GM13977 (cell line): Measurements from ENCODE around the gene TTC12.

Experiments used
- DNase-seq: peaks from one replicate; pipeline ENCODE4 v3.0.0; 2012; ENCODE audit warnings: low spot score
- in situ Hi-C: fragments of 300-500 bp; cut with MboI; formaldehyde crosslinking; loops from one replicate; pipeline ENCODE4 v1.12.0; 2022; ENCODE audit warnings: low sequenced_read_pairs, low pct_unique_long_range_greater_than_20kb, mixed read lengths, inconsistent platforms; ENCODE audit not compliant: unreplicated experiment
- TF ChIP-seq, protein P1 (sequence below): IDR thresholded peaks from 2 replicates; pipeline ENCODE4 v1.5.1; 2012; ENCODE audit warnings: mild to moderate bottlenecking, control low read depth; ENCODE audit not compliant: insufficient read depth; ENCODE audit errors: extremely low read depth, missing control alignments

Gene TTC12

DNA sequence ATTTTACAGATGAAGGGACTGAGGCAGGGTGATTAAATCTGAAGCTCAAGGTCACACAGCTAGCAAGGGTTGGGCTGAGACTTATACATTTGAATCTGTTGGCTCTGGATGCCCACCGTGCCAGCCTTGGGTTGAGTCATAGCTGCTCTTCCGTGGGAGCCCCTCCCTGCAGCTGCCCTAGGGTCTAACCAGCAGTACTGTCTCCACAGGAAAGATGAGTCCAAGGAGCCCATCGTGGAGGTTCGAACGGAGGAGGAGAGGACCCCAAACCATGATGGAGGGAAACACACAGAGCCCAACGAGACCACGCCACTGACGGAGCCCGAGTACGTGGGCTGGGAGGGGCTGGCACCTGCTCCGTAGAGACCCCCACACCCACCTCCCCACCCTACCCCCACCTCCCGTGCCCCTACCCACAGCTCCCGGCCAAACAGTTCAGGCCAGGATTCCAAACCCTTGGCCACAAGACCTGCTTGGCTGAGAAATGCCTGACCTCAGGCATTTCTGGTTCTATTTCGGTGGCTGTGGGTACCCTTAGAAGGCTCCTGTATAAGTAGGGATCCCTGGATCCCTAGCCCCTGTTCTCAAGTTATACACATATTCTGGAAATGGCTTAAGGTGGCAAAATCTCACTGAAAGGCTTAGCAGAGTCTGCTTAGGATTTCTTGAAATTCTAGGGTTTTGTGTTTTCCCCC is 42.7 kb upstream of the TTC12 start:
- TF ChIP-seq, protein P1, sequence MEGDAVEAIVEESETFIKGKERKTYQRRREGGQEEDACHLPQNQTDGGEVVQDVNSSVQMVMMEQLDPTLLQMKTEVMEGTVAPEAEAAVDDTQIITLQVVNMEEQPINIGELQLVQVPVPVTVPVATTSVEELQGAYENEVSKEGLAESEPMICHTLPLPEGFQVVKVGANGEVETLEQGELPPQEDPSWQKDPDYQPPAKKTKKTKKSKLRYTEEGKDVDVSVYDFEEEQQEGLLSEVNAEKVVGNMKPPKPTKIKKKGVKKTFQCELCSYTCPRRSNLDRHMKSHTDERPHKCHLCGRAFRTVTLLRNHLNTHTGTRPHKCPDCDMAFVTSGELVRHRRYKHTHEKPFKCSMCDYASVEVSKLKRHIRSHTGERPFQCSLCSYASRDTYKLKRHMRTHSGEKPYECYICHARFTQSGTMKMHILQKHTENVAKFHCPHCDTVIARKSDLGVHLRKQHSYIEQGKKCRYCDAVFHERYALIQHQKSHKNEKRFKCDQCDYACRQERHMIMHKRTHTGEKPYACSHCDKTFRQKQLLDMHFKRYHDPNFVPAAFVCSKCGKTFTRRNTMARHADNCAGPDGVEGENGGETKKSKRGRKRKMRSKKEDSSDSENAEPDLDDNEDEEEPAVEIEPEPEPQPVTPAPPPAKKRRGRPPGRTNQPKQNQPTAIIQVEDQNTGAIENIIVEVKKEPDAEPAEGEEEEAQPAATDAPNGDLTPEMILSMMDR = no peak
- in situ Hi-C loops = no loop called here

DNA sequence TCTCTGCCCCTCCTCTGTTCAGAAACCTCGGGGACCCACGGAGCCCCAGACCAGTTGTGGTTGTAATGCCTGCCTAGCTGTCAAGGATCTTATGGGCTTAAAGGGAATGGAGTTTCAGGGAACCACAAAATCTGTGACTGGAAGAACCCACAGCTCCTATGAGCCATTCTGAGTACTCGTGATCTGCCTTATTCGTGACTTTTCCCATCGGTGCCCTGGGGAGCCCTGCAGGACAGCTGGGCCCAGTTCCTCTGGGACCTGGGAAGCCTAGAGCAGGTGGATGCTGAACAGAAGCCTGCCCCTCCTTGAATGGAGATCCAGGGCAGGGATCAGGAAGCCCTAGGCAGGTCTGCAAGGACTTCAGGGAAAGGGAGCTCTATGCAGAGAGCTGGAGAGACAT is 42.1 kb upstream of the TTC12 start:
- in situ Hi-C loops = no loop called here
- DNase-seq = no peak
- TF ChIP-seq, protein P1 = no peak

More for the DNA sequence above, 42.7 kb upstream of the TTC12 start:
- DNase-seq = no peak

DNA sequence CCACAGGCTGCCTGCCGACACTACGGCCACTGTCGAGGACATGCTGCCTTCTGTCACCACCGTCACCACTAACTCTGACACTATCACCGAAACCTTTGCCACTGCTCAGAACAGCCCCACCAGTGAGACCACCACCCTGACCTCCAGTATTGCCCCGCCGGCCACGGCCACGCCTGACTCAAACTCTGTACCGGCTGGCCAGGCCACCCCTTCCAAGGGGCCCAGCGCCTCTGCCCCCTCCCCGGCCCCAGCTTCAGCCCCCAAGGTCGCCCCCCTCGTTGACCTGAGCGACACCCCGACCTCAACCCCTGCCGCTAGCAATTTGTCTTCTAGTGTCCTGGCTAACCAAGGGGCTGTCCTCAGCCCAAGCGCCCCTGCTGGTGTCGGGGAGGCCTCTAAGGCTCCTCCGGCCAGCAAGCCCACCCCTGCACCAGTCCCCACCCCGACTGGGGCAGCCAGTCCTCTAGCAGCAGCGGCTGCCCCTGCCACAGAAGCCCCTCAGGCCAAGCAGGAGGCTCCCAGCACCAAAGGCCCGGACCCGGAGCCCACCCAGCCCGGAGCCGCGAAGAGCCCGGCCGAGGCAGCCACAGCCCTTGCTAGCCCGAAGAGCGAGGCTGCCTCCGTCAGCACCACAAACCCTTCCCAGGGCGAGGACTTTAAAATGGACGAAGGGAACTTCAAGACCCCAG is 41.3 kb upstream of the TTC12 start:
- in situ Hi-C loops = no loop called here
- no peak for DNase-seq
- TF ChIP-seq, protein P1 = no peak

DNA sequence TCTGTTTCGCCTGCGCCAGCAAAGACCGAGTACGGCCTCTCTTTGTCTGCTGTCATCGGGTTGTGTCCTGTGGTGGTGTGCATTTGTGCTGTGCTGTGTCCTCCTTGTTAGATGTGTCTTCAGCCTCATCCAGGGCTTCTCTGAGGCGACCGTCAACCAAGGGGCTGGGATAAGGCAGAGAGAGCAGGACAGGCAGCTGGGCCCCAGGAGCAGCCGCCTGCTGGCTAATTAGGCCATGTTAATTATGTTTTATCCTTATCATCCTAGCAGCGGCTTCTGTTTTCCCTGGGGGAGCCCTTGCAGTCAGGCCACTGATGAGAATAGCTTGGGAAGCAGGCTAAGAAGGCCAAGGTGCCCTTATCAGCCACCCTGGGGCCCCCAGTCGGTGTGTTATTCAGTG is 40.7 kb upstream of the TTC12 start:
- TF ChIP-seq, protein P1 = no peak

DNA sequence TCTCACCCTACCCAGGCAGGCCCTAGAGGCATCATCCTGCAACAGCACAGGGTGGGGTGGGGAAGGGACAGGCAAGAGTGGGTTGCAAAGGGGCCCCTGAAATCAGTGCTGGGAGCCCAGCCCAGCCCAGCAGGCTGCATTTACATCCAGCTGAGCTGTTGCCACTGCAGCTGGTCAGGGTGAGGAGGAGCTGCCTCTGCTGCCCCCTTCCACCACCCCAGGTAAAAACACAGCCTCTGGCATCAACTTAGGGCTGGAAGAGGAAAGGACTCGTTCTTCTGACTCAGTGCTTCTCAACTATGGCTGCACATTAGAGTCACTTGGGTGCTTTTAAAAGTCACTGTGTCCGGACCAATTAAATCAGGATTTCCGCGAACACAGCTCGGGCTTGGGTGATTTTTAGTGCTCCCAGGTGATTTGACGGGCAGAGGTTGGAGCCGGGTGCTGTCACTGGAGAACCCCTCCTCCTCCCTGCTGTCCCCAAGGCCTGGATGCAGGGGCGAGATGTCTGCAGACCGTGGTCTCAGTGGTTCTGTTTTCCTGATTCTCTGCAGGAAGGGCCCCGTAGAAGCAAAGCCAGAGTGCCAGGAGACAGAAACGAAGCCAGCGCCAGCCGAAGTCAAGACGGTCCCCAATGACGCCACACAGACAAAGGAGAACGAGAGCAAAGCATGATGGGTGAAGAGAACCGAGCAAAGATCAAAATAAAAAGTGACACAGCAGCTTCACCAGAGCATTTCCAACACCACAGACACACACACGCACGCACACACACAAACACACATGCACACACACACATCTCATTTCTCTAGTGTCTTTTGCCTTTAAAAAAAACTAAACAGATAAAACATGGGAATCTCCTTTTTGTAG is 39.4 kb upstream of the TTC12 start:
- TF ChIP-seq, protein P1 = no peak
- in situ Hi-C loops = loop anchor here (25.0 kb wide), 3 partner anchors 488 to 988 kb away; no protein-coding TSS in a partner anchor
- DNase-seq = no peak

More for the DNA sequence above, 40.7 kb upstream of the TTC12 start:
- in situ Hi-C loops = no loop called here
- no peak for DNase-seq

DNA sequence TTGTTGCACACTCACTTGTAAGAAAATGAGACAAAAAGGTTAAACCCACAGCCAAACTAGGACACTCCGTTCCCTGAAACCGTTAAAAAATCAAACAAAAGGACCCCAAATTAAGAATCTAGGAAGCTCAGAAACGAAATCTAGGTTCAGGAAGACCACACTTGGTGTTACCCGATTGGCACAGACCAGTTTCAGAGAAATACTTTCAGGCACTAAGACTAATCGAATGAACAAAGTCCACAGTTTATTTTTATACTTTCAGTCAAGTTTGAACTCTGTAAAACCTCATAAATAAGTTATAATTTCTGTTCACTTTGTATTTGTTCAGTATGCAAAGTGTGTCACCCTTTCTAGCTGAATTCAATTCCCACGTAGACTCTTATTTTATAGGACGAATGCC is 38.8 kb upstream of the TTC12 start:
- in situ Hi-C loops = loop anchor here (25.0 kb wide), 3 partner anchors 488 to 988 kb away; no protein-coding TSS in a partner anchor
- TF ChIP-seq, protein P1 = no peak
- DNase-seq = no peak
